HepG2 (cell line): Measurements from ENCODE around the gene SLC9A8. TPM values are rescaled to one million over a fixed set of nuclear protein-coding genes. Genes with fewer than 3 reads are reported as not detected.

Experiments used
- CHCHD3 ChIP-seq: sonication (generic); formaldehyde crosslinking; IDR thresholded peaks from 2 replicates; pipeline ENCODE4 v1.8.0; 2022; ENCODE audit warnings: mild to moderate bottlenecking, missing genetic modification reagents, moderate library complexity
- ETV6 ChIP-seq: sonication (generic); formaldehyde crosslinking; conservative IDR thresholded peaks from 2 replicates; pipeline ENCODE4 v1.4.0; 2020; ENCODE audit warnings: missing genetic modification reagents
- FOXK1 ChIP-seq: sonication (generic); formaldehyde crosslinking; IDR thresholded peaks from 2 replicates; pipeline ENCODE4 v1.4.0; 2020; ENCODE audit warnings: low read depth, missing genetic modification reagents, borderline replicate concordance
- FOXP4 ChIP-seq: sonication (generic); formaldehyde crosslinking; IDR thresholded peaks from 2 replicates; pipeline ENCODE4 v1.4.0; 2020; ENCODE audit warnings: missing genetic modification reagents
- ISX ChIP-seq: sonication (generic); formaldehyde crosslinking; conservative IDR thresholded peaks from 2 replicates; pipeline ENCODE4 v1.5.0; 2020; ENCODE audit warnings: missing genetic modification reagents
- NCOA1 ChIP-seq: sonication (generic); formaldehyde crosslinking; IDR thresholded peaks from 2 replicates; pipeline ENCODE4 v1.9.0; 2021; ENCODE audit warnings: missing genetic modification reagents
- POLR2A ChIP-seq, 2 experiments: IDR thresholded peaks; 2 replicates each; pipeline ENCODE4 v1.6.1; 2011; ENCODE audit warnings: low read depth in 2 of 2, low read length in 2 of 2, mild to moderate bottlenecking in 1 of 2, moderate library complexity in 1 of 2; ENCODE audit not compliant: insufficient read depth in 1 of 2
- TBL1XR1 ChIP-seq: fragments of 150-350 bp; IDR thresholded peaks from 2 replicates; pipeline ENCODE4 v1.6.1; 2014; ENCODE audit warnings: borderline replicate concordance, low read length; ENCODE audit not compliant: partially characterized antibody
- TOE1 ChIP-seq: sonication (generic); formaldehyde crosslinking; IDR thresholded peaks from 2 replicates; pipeline ENCODE4 v1.4.0; 2020; ENCODE audit warnings: mild to moderate bottlenecking, missing genetic modification reagents
- polyA plus RNA-seq, 8 experiments: library from polyadenylated mRNA; depleted of rRNA in 3 of 8; stranded (reverse) in 7 of 8; unstranded in 1 of 8; fragments of >200 nt; fragmentation: Illumina TruSeq in 4 of 8; extraction: Trizol in 4 of 8; gene quantifications; 2 replicates each; pipeline versions ENCODE4 v1.2.1 to v1.2.3, GENCODE V29; 2011 to 2016; ENCODE audit warnings: low read depth in 4 of 8, missing spikeins in 1 of 8, mixed read lengths in 1 of 8; ENCODE audit not compliant: insufficient read depth in 1 of 8
- total RNA-seq, 5 experiments: library from RNA; depleted of rRNA; stranded (reverse); fragments of >200 nt; fragmentation: Illumina TruSeq; extraction: Trizol; gene quantifications; 2 replicates each; pipeline ENCODE4 v1.2.3, GENCODE V29; 2016; ENCODE audit warnings: low read depth in 1 of 5
- TF ChIP-seq, protein P1 (sequence below): sonication (generic); formaldehyde crosslinking; IDR thresholded peaks from 2 replicates; pipeline ENCODE4 v1.5.0; 2020; ENCODE audit warnings: missing genetic modification reagents
- TF ChIP-seq, protein P2 (sequence below): sonication (generic); formaldehyde crosslinking; IDR thresholded peaks from 2 replicates; pipeline ENCODE4 v1.5.0; 2020; ENCODE audit warnings: mild to moderate bottlenecking, missing genetic modification reagents

The SLC9A8 gene
- total and polyA plus RNA-seq, 2 of the 13 experiments (the other 11 are each of a cell fraction or from before 2014, with no cell fraction given) = 4.1 to 7.4 TPM

GRCh38 chr20:49909499-49910339 lies 97.1 kb downstream of the SLC9A8 start (continued):
- TF ChIP-seq, protein P1, sequence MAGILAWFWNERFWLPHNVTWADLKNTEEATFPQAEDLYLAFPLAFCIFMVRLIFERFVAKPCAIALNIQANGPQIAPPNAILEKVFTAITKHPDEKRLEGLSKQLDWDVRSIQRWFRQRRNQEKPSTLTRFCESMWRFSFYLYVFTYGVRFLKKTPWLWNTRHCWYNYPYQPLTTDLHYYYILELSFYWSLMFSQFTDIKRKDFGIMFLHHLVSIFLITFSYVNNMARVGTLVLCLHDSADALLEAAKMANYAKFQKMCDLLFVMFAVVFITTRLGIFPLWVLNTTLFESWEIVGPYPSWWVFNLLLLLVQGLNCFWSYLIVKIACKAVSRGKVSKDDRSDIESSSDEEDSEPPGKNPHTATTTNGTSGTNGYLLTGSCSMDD = no peak
- no peak for TF ChIP-seq ETV6
- TF ChIP-seq NCOA1 (CRISPR knock-in tag) = no peak
- TF ChIP-seq ISX = no peak
- peak; percentile 31; the same call in 1 of the 2 replicates for TF ChIP-seq FOXK1 (CRISPR knock-in tag)
- TF ChIP-seq CHCHD3 (CRISPR knock-in tag) = 0 out of 2 replicates have a peak, but pooled peaks have one; percentile 74
- 0 out of 4 replicates have a peak, but pooled peaks of 1 of the 2 experiments have one; percentile 14 for TF ChIP-seq POLR2A (IDR thresholded peaks at IDR 0.05; ENCODE audit: insufficient read depth in 1 of 2, low read depth in 2 of 2, low read length in 2 of 2)
- no peak for TF ChIP-seq TBL1XR1
- TF ChIP-seq TOE1 (CRISPR knock-in tag) = no peak
- TF ChIP-seq, protein P2, sequence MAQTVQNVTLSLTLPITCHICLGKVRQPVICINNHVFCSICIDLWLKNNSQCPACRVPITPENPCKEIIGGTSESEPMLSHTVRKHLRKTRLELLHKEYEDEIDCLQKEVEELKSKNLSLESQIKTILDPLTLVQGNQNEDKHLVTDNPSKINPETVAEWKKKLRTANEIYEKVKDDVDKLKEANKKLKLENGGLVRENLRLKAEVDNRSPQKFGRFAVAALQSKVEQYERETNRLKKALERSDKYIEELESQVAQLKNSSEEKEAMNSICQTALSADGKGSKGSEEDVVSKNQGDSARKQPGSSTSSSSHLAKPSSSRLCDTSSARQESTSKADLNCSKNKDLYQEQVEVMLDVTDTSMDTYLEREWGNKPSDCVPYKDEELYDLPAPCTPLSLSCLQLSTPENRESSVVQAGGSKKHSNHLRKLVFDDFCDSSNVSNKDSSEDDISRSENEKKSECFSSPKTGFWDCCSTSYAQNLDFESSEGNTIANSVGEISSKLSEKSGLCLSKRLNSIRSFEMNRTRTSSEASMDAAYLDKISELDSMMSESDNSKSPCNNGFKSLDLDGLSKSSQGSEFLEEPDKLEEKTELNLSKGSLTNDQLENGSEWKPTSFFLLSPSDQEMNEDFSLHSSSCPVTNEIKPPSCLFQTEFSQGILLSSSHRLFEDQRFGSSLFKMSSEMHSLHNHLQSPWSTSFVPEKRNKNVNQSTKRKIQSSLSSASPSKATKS (CRISPR knock-in tag) = no peak
- no peak for TF ChIP-seq FOXP4
- TF ChIP-seq, all 625 proteins: peak for 34
